Karpas-422 (cell line): ENCODE results near the gene KRT72. TPM values are rescaled to one million over a fixed set of nuclear protein-coding genes. Genes with fewer than 3 reads are reported as not detected.

ENCODE experiments used
- DNase-seq: peaks from one replicate; pipeline ENCODE4 v3.0.0-alpha.2; 2015
- H2AFZ ChIP-seq: fragments of 200-600 bp; sonication (generic); 2 replicates; pipeline ENCODE4 v1.6.1; 2014; ENCODE audit warnings: antibody characterized with exemption, low read length, mixed read lengths
- H3K27ac ChIP-seq: fragments of 200-600 bp; sonication (generic); 2 replicates; pipeline ENCODE4 v1.5.1; 2014; ENCODE audit warnings: mild to moderate bottlenecking, low read length, moderate library complexity
- H3K27me3 ChIP-seq: fragments of 200-600 bp; sonication (generic); 2 replicates; pipeline ENCODE4 v1.6.1; 2014; ENCODE audit warnings: low read length, mixed read lengths
- H3K36me3 ChIP-seq: fragments of 200-600 bp; sonication (generic); 2 replicates; pipeline ENCODE4 v1.6.1; 2014; ENCODE audit warnings: low read length, mixed read lengths; ENCODE audit not compliant: insufficient read depth
- H3K4me1 ChIP-seq: fragments of 200-600 bp; sonication (generic); 2 replicates; pipeline ENCODE4 v1.6.1; 2014; ENCODE audit warnings: mild to moderate bottlenecking, low read length, mixed read lengths
- H3K4me2 ChIP-seq: fragments of 200-600 bp; sonication (generic); 2 replicates; pipeline ENCODE4 v1.6.1; 2014; ENCODE audit warnings: low read length, low read depth, mild to moderate bottlenecking; ENCODE audit not compliant: poor library complexity, severe bottlenecking
- H3K4me3 ChIP-seq: fragments of 200-600 bp; sonication (generic); 2 replicates; pipeline ENCODE4 v1.5.1; 2014; ENCODE audit warnings: mild to moderate bottlenecking, antibody characterized with exemption, low read length, mixed read lengths
- H3K79me2 ChIP-seq: fragments of 200-600 bp; sonication (generic); 2 replicates; pipeline ENCODE4 v1.6.1; 2014; ENCODE audit warnings: mild to moderate bottlenecking, low read length, mixed read lengths
- H3K9ac ChIP-seq: fragments of 200-600 bp; sonication (generic); 2 replicates; pipeline ENCODE4 v1.6.0; 2014; ENCODE audit warnings: low read length
- H3K9me2 ChIP-seq: fragments of 200-600 bp; sonication (generic), shearing (Covaris generic); replicated peaks from 2 replicates; pipeline ENCODE4 v1.6.0; 2014; ENCODE audit warnings: mild to moderate bottlenecking, low read length, moderate library complexity; ENCODE audit not compliant: insufficient read depth
- H3K9me3 ChIP-seq: fragments of 300-700, 200-600 bp; sonication (generic); 2 replicates; pipeline ENCODE4 v1.6.1; 2014; ENCODE audit warnings: low read length, mixed read lengths
- H4K20me1 ChIP-seq: fragments of 200-600 bp; sonication (generic); 2 replicates; pipeline ENCODE4 v1.6.1; 2014; ENCODE audit warnings: mild to moderate bottlenecking, antibody characterized with exemption, low read length, low read depth; ENCODE audit not compliant: insufficient read depth
- total RNA-seq: library from RNA; depleted of rRNA; stranded (reverse); fragments of >200 nt; shearing (Covaris generic); gene quantifications from 2 replicates; pipeline ENCODE4 v1.2.3, GENCODE V29; 2014; ENCODE audit warnings: low replicate concordance

The KRT72 gene
- total RNA-seq, 1 experiment from 2014 or later: not detected

DNA sequence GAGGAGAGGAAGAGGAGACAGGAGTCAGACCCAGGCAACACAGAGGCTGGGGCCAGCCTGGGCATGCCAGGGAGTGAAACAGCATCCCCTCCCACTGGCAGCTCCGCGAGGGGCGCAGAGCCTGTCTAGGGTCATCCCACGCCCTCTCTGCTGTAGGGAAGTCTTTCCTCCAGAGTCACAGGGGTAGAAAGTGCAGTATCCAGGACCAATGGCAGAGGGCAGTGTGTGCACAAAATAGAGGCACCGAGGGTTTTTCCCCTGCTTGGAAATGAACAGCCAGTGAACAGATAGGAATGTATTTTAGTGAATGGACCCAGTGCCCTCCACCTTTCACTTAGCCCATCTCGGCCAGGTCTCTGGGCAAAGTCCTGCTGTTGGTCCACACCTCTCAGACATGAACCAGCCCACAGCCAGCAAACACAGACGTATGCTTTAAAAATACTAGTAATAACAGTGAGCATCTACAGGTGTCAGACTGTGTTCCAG lies 18.2 kb downstream of the KRT72 start:
- Histone ChIP-seq H3K27ac (no peak overlapping the region), H4K20me1 (no peaks in the 10 kb centered on the region), H3K4me2 (no peak overlapping the region), H3K9ac (no peak overlapping the region), H3K9me3 (no peaks in the 10 kb centered on the region), H3K4me1 (peaks cover 10% of the 10 kb centered on the region), H3K79me2 (no peaks in the 10 kb centered on the region), H3K9me2 (no peaks in the 10 kb centered on the region), H2AFZ (no peak overlapping the region), H3K36me3 (no peaks in the 10 kb centered on the region), H3K4me3 (no peak overlapping the region), H3K27me3 (no peaks in the 10 kb centered on the region)
- DNase-seq: peak; percentile 77

DNA sequence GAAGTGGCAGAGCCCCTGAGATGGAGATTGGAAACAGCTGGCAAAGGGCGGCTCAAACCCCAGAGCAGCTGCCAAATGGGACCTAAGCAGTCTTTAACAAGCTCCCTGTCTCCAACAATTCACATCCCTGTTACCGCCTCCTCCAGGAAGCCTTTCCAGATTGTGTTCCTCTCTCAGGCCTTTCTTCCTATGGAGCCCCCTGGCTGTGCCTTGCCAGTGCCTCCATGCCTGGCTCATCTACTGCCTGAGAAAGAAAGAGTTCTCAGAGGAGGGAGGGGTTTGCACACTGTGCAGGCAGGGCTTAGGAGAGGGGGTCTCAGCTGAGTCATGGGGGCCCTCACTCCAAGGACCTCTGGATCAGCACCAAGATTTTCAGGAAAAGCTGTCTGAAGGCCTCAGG lies 18.8 kb downstream of the KRT72 start:
- Histone ChIP-seq H3K79me2 (no peaks in the 10 kb centered on the region), H4K20me1 (no peaks in the 10 kb centered on the region), H3K9me2 (no peaks in the 10 kb centered on the region), H3K4me2 (no peak overlapping the region), H3K27me3 (no peaks in the 10 kb centered on the region), H2AFZ (no peak overlapping the region), H3K9ac (no peak overlapping the region), H3K9me3 (no peaks in the 10 kb centered on the region), H3K4me1 (peaks cover 10% of the 10 kb centered on the region), H3K4me3 (no peak overlapping the region), H3K36me3 (no peaks in the 10 kb centered on the region), H3K27ac (no peak overlapping the region)
- no peak for DNase-seq

DNA sequence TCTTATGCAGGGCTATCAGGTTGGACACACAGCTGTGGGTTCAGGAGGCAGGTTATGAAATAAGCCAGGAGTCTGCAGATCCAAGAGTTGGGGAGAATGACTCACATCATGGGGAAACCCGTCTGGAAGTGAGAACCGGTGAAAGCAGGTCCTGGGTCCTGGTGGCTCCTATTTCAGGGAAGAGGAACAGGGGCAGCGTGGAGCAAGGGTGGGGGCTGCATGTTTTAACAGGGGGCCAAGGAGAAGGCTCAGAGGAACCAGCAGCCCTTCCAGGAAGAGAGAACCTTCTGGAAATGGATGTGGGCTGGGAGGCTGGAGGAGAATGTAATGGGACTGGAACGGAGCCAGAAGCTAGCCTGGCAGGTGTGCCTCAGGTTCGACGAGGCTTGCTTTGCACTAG lies 19.8 kb downstream of the KRT72 start:
- H3K36me3 ChIP-seq: no peaks in the 10 kb centered on the region
- H3K9me3 ChIP-seq: no peaks in the 10 kb centered on the region
- no peak overlapping the region for H2AFZ ChIP-seq
- H3K4me1 ChIP-seq: peaks cover 10% of the 10 kb centered on the region
- H4K20me1 ChIP-seq: no peaks in the 10 kb centered on the region
- H3K9me2 ChIP-seq: no peaks in the 10 kb centered on the region
- H3K4me3 ChIP-seq: no peak overlapping the region
- no peak overlapping the region for H3K27ac ChIP-seq
- no peak for DNase-seq
- no peaks in the 10 kb centered on the region for H3K79me2 ChIP-seq
- no peaks in the 10 kb centered on the region for H3K27me3 ChIP-seq
- H3K9ac ChIP-seq: no peak overlapping the region
- H3K4me2 ChIP-seq: no peak overlapping the region

DNA sequence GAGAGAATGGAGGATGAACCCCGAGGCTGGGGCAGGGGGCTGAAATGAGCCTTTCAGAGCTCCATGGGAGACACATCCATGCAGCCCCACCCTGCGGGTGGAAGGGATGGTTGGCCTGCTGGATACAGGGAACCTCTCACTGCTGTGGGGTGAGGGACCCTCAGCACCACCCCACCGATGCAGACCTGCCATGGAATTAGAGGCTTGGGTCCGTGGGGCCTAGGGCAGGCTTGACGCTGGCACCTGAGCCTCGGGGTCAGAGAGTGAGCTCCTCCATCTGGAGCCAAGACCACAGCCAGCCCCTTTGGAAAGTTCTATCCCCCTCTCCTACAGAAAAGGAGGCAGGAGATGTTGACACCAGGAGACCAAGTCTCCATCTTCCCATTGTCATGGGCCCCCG lies 20.2 kb downstream of the KRT72 start:
- H3K9ac ChIP-seq: no peak overlapping the region
- no peaks in the 10 kb centered on the region for H3K9me3 ChIP-seq
- no peak for DNase-seq
- no peaks in the 10 kb centered on the region for H3K79me2 ChIP-seq
- no peak overlapping the region for H2AFZ ChIP-seq
- no peak overlapping the region for H3K4me3 ChIP-seq
- H4K20me1 ChIP-seq: no peaks in the 10 kb centered on the region
- no peak overlapping the region for H3K27ac ChIP-seq
- peaks cover 10% of the 10 kb centered on the region for H3K4me1 ChIP-seq
- no peak overlapping the region for H3K4me2 ChIP-seq
- H3K27me3 ChIP-seq: no peaks in the 10 kb centered on the region
- H3K36me3 ChIP-seq: no peaks in the 10 kb centered on the region
- no peaks in the 10 kb centered on the region for H3K9me2 ChIP-seq

DNA sequence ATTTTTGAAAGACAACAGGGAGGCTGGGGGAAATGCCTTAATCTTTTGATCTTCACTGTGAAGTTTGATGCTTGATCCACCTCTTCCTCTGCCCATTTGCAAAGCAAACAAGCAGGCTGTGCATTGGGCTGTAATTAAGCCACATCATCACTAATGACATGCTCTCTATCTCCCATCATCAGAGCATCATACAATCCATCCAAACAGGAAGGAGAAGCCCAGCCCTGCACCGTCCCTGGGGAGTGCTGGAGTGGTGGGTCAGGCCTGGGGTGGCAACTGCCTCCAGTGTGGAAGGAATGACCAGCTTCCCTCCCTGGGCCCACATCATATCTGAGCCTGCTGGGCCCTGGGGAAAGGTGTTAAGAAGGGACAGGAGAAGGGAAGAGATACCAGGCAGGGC lies 20.8 kb downstream of the KRT72 start:
- Histone ChIP-seq H3K9me2 (no peaks in the 10 kb centered on the region), H3K27ac (no peak overlapping the region), H3K27me3 (no peaks in the 10 kb centered on the region), H4K20me1 (no peaks in the 10 kb centered on the region; the same call in 1 of the 2 replicates), H3K36me3 (no peaks in the 10 kb centered on the region), H3K9me3 (no peaks in the 10 kb centered on the region), H3K79me2 (no peaks in the 10 kb centered on the region), H2AFZ (no peak overlapping the region), H3K4me2 (no peak overlapping the region), H3K4me1 (peaks cover 10% of the 10 kb centered on the region), H3K4me3 (no peak overlapping the region), H3K9ac (no peak overlapping the region)
- DNase-seq: peak; percentile 53

DNA sequence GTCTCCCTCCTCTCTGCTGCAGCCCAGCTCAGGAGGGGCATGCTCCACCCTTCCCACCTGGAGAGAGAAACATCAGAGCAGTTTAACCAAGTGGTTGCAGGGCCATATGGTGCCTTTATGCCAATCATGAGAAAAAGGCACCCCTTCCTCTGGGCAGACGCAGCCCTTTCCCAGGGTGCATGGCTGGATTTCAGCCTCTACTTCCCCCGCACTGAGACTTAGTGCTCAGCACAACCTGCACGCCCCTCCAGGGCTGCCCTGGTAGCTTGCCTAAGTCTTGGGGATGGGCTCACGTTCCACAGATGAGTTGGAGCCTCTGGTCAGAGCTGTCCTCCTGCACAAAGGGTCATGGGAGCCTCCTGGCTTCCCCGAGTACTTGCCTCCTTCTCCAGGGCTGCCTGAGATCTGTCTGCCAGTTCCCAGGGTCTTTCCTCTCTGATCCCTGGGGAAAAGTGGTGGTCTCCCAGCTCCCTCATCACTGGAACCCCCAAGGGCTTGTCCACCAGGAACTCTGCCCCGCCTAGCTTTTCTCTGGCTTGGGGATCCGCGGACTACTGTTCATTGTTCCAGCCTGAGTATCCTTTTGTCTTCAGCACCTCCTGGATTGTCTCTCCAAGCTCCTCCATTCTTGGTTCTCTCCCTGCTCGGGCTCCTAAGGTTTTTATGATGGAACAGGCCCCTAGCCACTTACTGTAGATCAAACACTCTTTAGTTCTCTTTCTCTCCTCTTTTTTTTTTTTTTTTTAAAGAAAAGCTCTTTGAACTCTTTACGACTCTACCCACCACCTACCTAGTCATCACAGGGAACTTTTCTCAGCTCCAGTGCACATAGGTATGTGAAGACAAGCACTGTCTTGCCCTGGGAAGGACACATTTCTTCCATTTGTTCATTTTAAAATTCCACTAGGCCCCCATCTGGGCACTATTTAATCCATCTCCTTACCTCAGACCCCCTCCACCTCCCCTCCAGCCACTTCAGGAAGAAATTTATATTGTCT lies 21.5 kb downstream of the KRT72 start:
- Histone ChIP-seq H3K9me2 (no peaks in the 10 kb centered on the region), H2AFZ (no peak overlapping the region), H3K79me2 (no peaks in the 10 kb centered on the region), H4K20me1 (no peaks in the 10 kb centered on the region; the same call in 1 of the 2 replicates), H3K9me3 (no peaks in the 10 kb centered on the region), H3K27ac (no peak overlapping the region), H3K9ac (no peak overlapping the region), H3K36me3 (no peaks in the 10 kb centered on the region), H3K4me1 (peaks cover 10% of the 10 kb centered on the region), H3K4me2 (no peak overlapping the region), H3K27me3 (no peaks in the 10 kb centered on the region), H3K4me3 (no peak overlapping the region)
- DNase-seq: no peak

DNA sequence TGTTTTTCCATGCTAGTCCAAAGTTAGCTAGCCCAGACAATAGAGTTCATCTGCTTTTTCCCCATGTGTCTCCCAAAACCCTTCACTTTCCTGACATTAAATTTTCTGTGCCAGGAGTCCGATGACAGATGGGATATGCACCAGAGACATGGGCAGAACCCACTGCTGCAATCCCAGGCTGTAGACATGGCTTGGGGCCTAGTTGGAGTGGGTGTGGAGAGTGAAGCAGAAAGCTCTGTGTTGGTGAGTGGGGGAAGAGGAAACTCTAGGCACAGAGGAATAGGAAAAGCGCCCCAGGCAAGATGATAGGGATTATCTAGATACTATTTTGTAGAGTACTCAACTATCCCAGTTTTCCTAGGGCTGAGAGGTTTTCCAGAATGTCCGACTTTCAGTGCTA lies 22.8 kb downstream of the KRT72 start:
- no peak for DNase-seq
- H3K79me2 ChIP-seq: no peaks in the 10 kb centered on the region
- H2AFZ ChIP-seq: no peak overlapping the region
- H3K9me3 ChIP-seq: no peaks in the 10 kb centered on the region
- no peaks in the 10 kb centered on the region for H3K36me3 ChIP-seq
- H4K20me1 ChIP-seq: no peaks in the 10 kb centered on the region; the same call in 1 of the 2 replicates
- H3K9me2 ChIP-seq: no peaks in the 10 kb centered on the region
- peaks cover 10% of the 10 kb centered on the region for H3K4me1 ChIP-seq
- H3K4me2 ChIP-seq: no peak overlapping the region
- H3K9ac ChIP-seq: no peak overlapping the region
- no peaks in the 10 kb centered on the region for H3K27me3 ChIP-seq
- no peak overlapping the region for H3K4me3 ChIP-seq
- no peak overlapping the region for H3K27ac ChIP-seq

DNA sequence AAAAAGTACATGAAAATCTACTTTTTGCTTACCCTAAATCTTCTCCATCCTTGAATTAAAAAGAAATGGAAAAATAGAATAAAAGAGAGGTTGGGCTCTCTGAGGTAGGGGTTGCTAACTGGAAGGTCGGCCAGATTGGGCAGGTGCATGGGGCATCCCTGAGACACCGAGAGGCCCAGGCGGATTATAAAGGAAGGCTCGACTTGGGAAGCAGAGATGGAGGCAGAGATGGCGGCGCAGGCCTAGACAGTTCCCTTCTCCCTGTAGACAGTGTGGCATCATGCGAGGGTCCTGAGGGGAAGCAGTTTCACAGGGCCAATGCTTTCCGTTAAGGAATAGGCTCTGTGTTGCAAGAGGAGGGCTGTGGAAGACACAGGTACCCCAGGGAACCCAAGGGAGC lies 23.9 kb downstream of the KRT72 start:
- DNase-seq: no peak
- Histone ChIP-seq H3K9me2 (no peaks in the 10 kb centered on the region), H3K4me3 (no peak overlapping the region), H3K4me1 (peaks cover 10% of the 10 kb centered on the region), H3K9ac (no peak overlapping the region), H3K27ac (no peak overlapping the region), H3K9me3 (no peaks in the 10 kb centered on the region), H3K27me3 (no peaks in the 10 kb centered on the region), H4K20me1 (no peaks in the 10 kb centered on the region; the same call in 1 of the 2 replicates), H3K36me3 (no peaks in the 10 kb centered on the region), H3K79me2 (no peaks in the 10 kb centered on the region), H3K4me2 (no peak overlapping the region), H2AFZ (no peak overlapping the region)
